Measurements from ENCODE around the gene TRAPPC14. TPM values are rescaled to one million over a fixed set of nuclear protein-coding genes. Genes with fewer than 3 reads are reported as not detected.

Gene TRAPPC14
- total RNA-seq, 1 donor from 2014 or later, result 39.2 TPM

DNA sequence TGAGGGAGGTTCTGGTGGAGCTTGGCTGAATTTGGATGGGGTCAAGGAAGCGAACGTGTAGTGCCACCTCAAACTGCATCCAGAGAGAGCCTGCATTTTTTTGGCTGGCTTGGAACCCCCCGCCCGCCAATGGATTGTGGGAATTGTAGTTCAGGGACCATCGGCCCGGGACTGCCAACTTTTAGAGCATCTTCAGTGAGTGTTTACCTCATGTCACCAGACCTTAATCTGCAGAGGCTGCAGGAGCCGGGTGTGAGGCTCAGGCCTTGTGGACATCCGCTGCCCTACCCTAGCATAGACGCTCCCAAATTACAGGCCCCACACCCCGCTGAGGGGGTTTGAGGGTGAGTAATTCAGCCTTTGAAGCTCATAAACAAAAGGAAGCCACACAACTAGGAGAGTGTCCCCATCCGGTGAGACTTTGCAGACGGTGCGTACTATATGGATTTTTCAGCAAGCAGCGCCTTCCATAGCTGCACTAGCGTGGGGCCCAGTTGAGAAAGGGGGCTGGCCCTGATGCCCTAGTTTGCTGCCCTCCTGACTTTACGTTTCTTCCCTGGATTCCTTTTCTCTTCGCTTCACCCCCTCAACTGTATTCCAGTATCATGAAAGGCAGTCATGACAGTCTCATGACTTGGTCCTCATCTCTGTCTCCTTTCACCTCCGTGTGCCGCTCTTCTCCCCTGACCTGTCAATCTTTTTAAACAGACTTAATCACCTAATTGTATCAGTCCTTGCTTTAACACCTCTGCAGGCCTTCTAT lies 38.4 kb downstream of the TRAPPC14 start:
- peak overlapping the region; percentile 96 for H3K27ac Mint-ChIP-seq
- DNase-seq, result peak; percentile 91

DNA sequence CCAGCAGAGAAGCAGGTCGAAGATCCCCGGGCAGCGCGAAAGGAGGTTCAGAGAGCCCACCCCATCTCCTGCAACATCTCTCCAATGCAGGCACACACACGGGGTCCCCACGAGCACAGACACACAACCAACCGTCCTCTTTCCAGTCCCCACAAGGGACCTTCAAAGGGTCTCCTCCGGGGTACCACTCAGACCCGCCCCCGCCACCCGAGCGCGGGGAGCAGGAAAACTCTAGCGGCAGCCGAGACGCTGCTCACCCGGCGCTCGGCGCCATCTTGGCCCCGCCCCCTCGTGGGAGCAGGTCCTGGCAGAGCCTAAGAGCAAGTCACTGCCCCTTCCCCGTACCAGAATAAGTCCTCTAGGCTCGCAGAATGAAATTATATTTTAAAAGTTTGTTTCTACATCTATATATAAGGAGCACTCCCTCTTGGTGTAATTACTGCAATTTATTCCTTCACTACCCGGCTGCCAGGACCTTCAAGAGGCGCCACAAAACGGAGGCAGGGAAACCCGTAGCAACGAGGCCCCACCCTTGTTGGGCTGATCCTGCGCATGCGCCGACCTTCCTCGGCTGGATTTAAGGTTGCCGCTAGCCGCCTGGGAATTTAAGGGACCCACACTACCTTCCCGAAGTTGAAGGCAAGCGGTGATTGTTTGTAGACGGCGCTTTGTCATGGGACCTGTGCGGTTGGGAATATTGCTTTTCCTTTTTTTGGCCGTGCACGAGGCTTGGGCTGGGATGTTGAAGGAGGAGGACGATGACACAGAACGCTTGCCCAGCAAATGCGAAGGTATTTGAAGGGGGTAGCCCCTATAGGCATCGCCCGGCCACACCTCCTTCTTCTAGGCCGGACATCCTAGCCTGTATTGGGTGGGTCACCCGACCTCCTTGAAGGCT lies 39.2 kb downstream of the TRAPPC14 start, which contains the start of the genes CNPY4 and TAF6:
CNPY4 (plus strand) TSS at position 563 of the 898 bp plus-strand sequence; CDS start at position 674, 111 bp downstream.
TAF6 (minus strand) TSS at position 287 of the 898 bp plus-strand sequence. CDS start 5,149 bp downstream, outside the sequence.
- Mint-ChIP-seq H3K27me3 (no peaks in the 10 kb centered on the region), H3K36me3 (ENCODE audit: low read depth) (peaks cover 17% of the 10 kb centered on the region), H3K4me1 (peaks cover 17% of the 10 kb centered on the region), H3K9me3 (no peaks in the 10 kb centered on the region), H3K4me3 (peak within 1 kb of the TSS; percentile 84), H3K27ac (peak within 1 kb of the TSS; percentile 96)
- intact Hi-C loops (cut with micrococcal nuclease), result loop anchor here (1.0 to 2.0 kb wide), 4 partner anchors 8 to 309 kb away; partner anchors contain the start of genes AP4M1, MCM7, MEPCE and ZCWPW1
- peak; percentile 98 for DNase-seq

More for the DNA sequence above, 38.4 kb downstream of the TRAPPC14 start:
- peaks cover 22% of the 10 kb centered on the region for H3K36me3 Mint-ChIP-seq (ENCODE audit: low read depth)
- peaks cover 22% of the 10 kb centered on the region for H3K4me1 Mint-ChIP-seq
- intact Hi-C loops (cut with micrococcal nuclease), result loop anchor here (1.0 to 10.0 kb wide), 6 partner anchors 7 to 465 kb away; partner anchors contain the start of genes AP4M1, FBXO24, LRCH4 and MCM7
- no peaks in the 10 kb centered on the region for H3K9me3 Mint-ChIP-seq
- no peaks in the 10 kb centered on the region for H3K27me3 Mint-ChIP-seq
- H3K4me3 Mint-ChIP-seq, result peak overlapping the region; percentile 84

DNA sequence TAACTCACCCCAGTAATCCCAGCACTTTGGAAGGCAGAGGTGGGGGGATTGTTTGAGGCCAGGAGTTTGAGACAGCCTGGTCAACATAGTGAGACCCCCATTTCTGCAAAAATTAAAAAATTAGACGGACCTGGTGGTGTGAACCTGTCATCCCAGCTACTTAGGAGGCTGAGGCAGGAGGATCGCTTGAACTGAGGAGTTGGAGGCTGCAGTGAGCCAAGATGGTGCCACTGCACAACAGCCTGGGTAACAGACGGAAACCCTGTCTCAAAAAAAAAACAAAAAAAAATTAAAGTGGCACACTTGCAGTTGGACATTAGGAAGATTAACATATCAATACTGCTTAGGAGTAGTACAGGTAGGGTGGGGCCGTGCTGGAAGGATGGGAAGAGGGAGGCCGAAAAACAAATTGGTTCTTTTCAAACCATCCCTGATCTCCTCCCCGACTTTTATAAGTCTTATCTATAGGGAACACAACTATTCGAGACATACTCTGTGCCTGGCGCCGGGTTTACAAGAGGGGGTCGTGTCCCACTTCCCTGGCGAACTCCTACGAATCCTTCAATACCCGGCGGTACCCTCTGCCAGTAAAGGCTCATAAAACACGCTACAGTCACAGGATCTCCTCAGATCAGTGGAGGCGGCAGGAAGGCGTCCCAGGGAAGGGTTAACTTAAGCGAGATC lies 40.0 kb downstream of the TRAPPC14 start:
- peaks cover 16% of the 10 kb centered on the region for H3K4me1 Mint-ChIP-seq
- intact Hi-C loops (cut with micrococcal nuclease), result loop anchor here (1.0 to 2.0 kb wide), 4 partner anchors 9 to 310 kb away; partner anchors contain the start of genes AP4M1, MCM7, MEPCE and ZCWPW1
- peak overlapping the region; percentile 84 for H3K4me3 Mint-ChIP-seq
- DNase-seq, result no peak
- H3K27ac Mint-ChIP-seq, result peak overlapping the region; percentile 96
- no peaks in the 10 kb centered on the region for H3K9me3 Mint-ChIP-seq
- no peaks in the 10 kb centered on the region for H3K27me3 Mint-ChIP-seq
- peaks cover 18% of the 10 kb centered on the region for H3K36me3 Mint-ChIP-seq (ENCODE audit: low read depth)

DNA sequence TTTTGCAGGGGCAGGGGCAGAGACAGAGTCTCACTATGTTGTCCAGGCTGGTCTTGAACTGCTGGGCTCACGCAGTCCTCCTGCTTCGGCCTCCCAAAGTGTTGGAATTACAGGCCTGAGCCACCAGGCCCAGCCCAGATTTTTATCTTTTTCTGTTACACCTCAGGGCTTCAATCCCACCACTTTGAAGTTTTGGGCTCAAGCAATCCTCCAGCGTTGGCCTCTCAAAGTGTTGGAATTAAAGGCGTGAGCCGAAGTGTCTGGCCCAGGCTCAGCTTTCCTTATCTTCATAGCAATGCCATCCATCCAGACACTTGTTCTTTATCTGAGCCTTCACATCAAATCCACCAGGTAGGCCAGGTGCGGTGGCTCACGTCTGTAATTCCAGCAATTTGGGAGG lies 43.5 kb downstream of the TRAPPC14 start:
- intact Hi-C loops (cut with micrococcal nuclease), result no loop called here
- Mint-ChIP-seq H3K4me3 (no peak overlapping the region), H3K36me3 (ENCODE audit: low read depth) (peaks cover 31% of the 10 kb centered on the region), H3K27me3 (no peaks in the 10 kb centered on the region), H3K4me1 (peaks cover 9% of the 10 kb centered on the region), H3K27ac (no peak overlapping the region), H3K9me3 (no peaks in the 10 kb centered on the region)
- DNase-seq, result no peak

DNA sequence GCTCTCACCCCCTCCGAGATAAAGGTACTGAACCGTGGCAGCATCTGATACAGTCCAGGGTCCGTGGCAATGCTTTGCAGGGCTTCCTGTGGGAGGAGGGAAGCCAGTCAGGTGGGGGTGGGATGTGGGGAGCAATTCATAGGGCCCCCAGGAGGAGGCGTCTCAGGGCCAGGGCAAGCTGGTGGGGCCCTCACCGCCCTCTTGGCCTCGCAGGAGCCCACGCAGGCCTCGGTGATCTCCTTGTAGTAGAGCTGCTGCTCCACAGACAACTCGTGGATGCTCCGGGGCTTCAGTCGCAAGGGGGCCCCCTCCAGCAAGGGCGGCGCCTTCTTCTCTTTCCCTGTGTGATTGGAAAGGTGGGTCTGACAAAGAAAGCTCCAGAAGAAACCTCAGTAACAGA lies 46.6 kb downstream of the TRAPPC14 start:
- H3K36me3 Mint-ChIP-seq (ENCODE audit: low read depth), result peaks cover 50% of the 10 kb centered on the region

DNA sequence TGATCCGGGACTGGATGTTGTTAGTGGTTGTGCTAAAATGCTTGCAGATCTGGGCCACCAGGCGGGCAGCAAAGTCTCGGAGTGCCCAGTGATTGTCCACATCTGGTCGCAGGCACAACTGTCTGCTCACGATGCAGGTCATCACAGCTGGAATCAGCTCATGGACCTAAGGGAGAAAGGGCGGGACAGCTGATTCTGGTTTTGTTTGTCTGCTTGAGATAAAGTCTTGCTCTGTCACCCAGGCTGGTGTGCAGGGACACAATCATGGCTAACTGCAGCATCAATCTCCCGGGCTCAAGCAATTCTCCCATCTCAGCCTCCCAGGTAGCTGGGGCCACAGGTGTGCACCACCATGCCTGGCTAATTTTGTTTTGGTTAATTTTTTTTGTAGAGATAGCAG lies 47.4 kb downstream of the TRAPPC14 start:
- Mint-ChIP-seq H3K4me1 (peaks cover 2% of the 10 kb centered on the region), H3K36me3 (ENCODE audit: low read depth) (peaks cover 53% of the 10 kb centered on the region), H3K9me3 (no peaks in the 10 kb centered on the region), H3K27me3 (no peaks in the 10 kb centered on the region), H3K27ac (no peak overlapping the region), H3K4me3 (no peak overlapping the region)
- no peak for DNase-seq
- intact Hi-C loops (cut with micrococcal nuclease), result no loop called here

More for the DNA sequence above, 46.6 kb downstream of the TRAPPC14 start:
- intact Hi-C loops (cut with micrococcal nuclease), result no loop called here
- peaks cover 2% of the 10 kb centered on the region for H3K4me1 Mint-ChIP-seq
- H3K27ac Mint-ChIP-seq, result no peak overlapping the region
- H3K4me3 Mint-ChIP-seq, result no peak overlapping the region
- H3K27me3 Mint-ChIP-seq, result no peaks in the 10 kb centered on the region
- no peaks in the 10 kb centered on the region for H3K9me3 Mint-ChIP-seq
- no peak for DNase-seq

DNA sequence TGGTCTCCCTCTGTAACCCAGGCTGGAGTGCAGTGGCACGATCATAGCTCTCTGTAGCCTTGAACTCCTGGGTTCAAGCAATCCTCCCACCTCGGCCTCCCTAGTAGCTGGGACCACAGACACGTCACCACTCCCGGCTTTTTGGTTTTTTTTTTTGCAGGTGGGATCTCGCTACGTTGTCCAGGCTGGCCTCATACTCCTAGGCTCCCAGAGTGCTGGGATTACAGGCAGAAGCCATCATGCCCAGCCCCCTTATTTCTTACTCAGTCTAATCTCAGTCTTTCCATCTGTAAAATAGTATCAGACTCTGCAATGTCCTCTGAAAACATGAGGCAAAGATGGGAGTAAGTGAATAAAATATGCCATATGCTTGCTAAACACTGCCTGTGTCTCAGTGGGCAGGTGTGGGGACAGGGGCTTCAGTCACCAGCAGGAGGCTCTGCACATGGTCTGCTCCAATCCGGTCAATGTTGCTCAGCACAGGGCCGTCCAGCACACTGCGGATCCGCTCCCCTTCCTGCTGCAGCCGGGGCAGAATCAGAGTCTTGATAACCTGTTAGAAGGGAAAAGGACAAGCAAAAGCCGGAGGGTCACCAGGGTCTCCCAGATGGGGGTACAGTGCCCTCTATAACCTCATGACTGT lies 48.9 kb downstream of the TRAPPC14 start:
- DNase-seq, result no peak
- intact Hi-C loops (cut with micrococcal nuclease), result no loop called here
- H3K36me3 Mint-ChIP-seq (ENCODE audit: low read depth), result peaks cover 50% of the 10 kb centered on the region
- H3K27ac Mint-ChIP-seq, result no peak overlapping the region
- H3K9me3 Mint-ChIP-seq, result no peaks in the 10 kb centered on the region
- no peaks in the 10 kb centered on the region for H3K4me1 Mint-ChIP-seq
- H3K27me3 Mint-ChIP-seq, result no peaks in the 10 kb centered on the region
- H3K4me3 Mint-ChIP-seq, result no peak overlapping the region

DNA sequence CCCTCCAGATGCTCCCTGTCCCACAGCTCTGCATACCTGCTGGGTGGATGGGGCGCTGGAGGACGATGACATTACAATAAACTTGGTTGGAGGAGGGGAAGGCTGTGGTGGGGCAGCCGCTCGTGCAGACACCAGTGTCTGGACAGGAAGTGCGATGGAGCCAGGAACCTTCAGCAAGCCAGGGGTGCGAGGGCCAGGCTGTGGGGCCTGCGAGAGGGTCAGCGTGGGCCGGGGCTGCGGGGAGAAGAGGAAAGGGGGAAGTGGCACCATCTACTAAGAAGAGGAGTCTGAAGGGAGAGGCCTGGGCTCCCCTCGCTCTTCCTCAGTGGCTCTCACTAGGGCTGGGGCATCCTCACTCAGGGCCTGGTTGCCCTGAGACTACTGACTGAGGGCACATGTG lies 50.6 kb downstream of the TRAPPC14 start:
- peaks cover 50% of the 10 kb centered on the region for H3K36me3 Mint-ChIP-seq (ENCODE audit: low read depth)
- no peak for DNase-seq
- no peak overlapping the region for H3K4me3 Mint-ChIP-seq
- H3K27me3 Mint-ChIP-seq, result no peaks in the 10 kb centered on the region
- intact Hi-C loops (cut with micrococcal nuclease), result no loop called here
- no peaks in the 10 kb centered on the region for H3K4me1 Mint-ChIP-seq
- H3K9me3 Mint-ChIP-seq, result no peaks in the 10 kb centered on the region
- H3K27ac Mint-ChIP-seq, result no peak overlapping the region

DNA sequence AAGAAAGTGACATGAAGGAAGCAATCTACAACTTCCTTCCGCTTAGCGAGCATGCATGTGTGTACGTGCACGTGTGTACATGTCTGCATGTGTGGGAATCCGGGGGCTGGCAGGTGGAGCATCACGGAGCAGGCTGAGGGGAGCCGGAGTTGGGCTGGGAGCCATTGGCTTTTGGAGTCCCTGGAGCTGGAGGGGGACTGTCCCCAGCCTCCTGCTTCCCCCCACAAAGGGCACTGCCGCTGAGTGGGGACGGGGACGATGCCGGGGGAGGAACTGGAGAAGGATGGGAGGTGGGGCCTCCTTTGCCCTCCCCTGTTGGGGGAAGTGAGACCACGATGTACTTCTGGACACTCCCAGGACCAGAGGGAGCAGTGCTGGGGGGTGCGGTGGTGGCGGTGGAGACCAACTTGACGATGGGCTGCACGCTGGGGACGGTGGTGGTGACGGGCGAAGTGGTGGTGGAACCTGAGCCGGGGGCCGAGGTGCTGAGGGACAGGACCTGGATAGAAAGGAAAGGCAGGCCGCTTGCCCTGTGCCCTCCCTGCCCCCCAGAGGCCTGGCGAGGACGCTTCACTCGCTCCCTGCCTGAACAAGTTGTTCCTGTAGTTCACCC lies 51.3 kb downstream of the TRAPPC14 start:
- Mint-ChIP-seq H3K9me3 (no peaks in the 10 kb centered on the region), H3K27me3 (no peaks in the 10 kb centered on the region), H3K27ac (no peak overlapping the region), H3K36me3 (ENCODE audit: low read depth) (peaks cover 46% of the 10 kb centered on the region), H3K4me3 (no peak overlapping the region), H3K4me1 (peaks cover 3% of the 10 kb centered on the region)
- no peak for DNase-seq
- intact Hi-C loops (cut with micrococcal nuclease), result no loop called here

DNA sequence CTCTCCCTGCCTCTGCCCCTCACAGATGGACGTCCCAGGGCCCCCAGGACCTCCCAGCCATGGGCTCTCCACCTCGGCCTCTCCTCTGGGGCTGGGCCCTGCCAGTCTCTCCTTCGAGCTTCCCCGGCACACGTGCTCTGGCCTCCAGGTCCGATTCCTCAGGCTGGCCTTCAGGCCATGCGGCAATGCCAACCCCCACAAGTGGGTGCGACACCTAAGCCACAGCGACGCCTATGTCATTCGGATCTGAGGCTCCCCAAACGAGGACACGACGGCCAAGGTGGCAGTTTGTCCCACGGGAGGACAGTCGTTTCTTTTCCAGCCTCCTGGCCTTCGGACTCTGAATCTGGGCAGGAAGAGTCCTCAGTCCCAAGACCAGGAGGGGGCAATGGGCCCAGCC lies 51.9 kb downstream of the TRAPPC14 start:
- DNase-seq, result no peak
- H3K4me3 Mint-ChIP-seq, result no peak overlapping the region
- H3K27me3 Mint-ChIP-seq, result no peaks in the 10 kb centered on the region
- peaks cover 3% of the 10 kb centered on the region for H3K4me1 Mint-ChIP-seq
- intact Hi-C loops (cut with micrococcal nuclease), result no loop called here
- H3K9me3 Mint-ChIP-seq, result no peaks in the 10 kb centered on the region
- peaks cover 44% of the 10 kb centered on the region for H3K36me3 Mint-ChIP-seq (ENCODE audit: low read depth)
- H3K27ac Mint-ChIP-seq, result no peak overlapping the region

DNA sequence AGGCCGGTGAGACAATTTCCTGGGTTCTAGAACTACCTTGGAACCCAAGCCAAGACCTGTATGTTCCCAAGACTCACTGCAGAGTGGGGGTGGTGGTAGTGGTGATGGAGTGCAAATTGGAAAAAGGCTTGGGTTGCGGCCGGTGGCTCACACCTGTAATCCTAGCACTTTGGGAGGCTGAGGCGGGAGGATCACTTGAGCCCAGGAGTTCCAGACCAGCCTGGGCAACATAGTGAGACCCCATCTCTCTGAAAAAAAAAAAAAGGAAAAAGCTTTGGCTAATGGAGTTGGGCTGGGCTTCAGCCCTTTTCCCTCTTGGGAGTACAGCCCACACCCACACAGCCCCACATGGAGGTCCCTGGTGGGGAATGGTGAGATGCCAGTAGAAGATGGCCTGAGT lies 53.0 kb downstream of the TRAPPC14 start:
- no peak overlapping the region for H3K27ac Mint-ChIP-seq
- intact Hi-C loops (cut with micrococcal nuclease), result no loop called here
- no peaks in the 10 kb centered on the region for H3K9me3 Mint-ChIP-seq
- DNase-seq, result no peak
- no peak overlapping the region for H3K4me3 Mint-ChIP-seq
- peaks cover 5% of the 10 kb centered on the region for H3K4me1 Mint-ChIP-seq
- H3K27me3 Mint-ChIP-seq, result no peaks in the 10 kb centered on the region
- H3K36me3 Mint-ChIP-seq (ENCODE audit: low read depth), result peaks cover 38% of the 10 kb centered on the region

All from activated CD4-positive, alpha-beta T cell treated with anti-CD3 and anti-CD28 coated beads, Interleukin-2, amount 10 ng/mL, durations not matched to agents 24 days and 14 days (primary cell).